Neural progenitor cell (in vitro differentiated cells): ENCODE data around the gene RBFOX2. TPM values are rescaled to one million over a fixed set of nuclear protein-coding genes. Genes with fewer than 3 reads are reported as not detected.

ENCODE experiments used
- DNase-seq: peaks from one replicate; pipeline ENCODE4 v3.0.0-alpha.2; 2016; ENCODE audit warnings: low spot score
- H2AFZ ChIP-seq: fragments of 200-600 bp; sonication (generic); replicated peaks from 2 replicates; pipeline ENCODE4 v1.6.1; 2016; ENCODE audit warnings: antibody characterized with exemption
- H3F3A ChIP-seq: fragments of 200-600 bp; sonication (generic); 2 replicates; pipeline ENCODE4 v1.6.1; 2016; ENCODE audit warnings: antibody characterized with exemption, low read depth
- H3K27ac ChIP-seq: fragments of 200-600 bp; sonication (generic); 2 replicates; pipeline ENCODE4 v1.5.1; 2016; ENCODE audit warnings: mild to moderate bottlenecking
- H3K27me3 ChIP-seq: fragments of 200-600 bp; sonication (generic); 2 replicates; pipeline ENCODE4 v1.6.1; 2016; ENCODE audit warnings: mild to moderate bottlenecking, moderate library complexity
- H3K36me3 ChIP-seq: fragments of 200-600 bp; sonication (generic); 2 replicates; pipeline ENCODE4 v1.5.1; 2016
- H3K4me1 ChIP-seq: fragments of 200-600 bp; sonication (generic); 2 replicates; pipeline ENCODE4 v1.6.1; 2016; ENCODE audit warnings: mixed run types
- H3K4me2 ChIP-seq: fragments of 200-600 bp; sonication (generic); 2 replicates; pipeline ENCODE4 v1.6.1; 2016
- H3K4me3 ChIP-seq: fragments of 200-600 bp; sonication (generic); 2 replicates; pipeline ENCODE4 v1.5.1; 2016
- H3K79me2 ChIP-seq: fragments of 200-600 bp; sonication (generic); 2 replicates; pipeline ENCODE4 v1.6.1; 2016; ENCODE audit warnings: low read depth
- H3K9ac ChIP-seq: fragments of 200-600 bp; sonication (generic); 2 replicates; pipeline ENCODE4 v1.6.1; 2016
- H3K9me3 ChIP-seq: fragments of 200-600 bp; sonication (generic); 2 replicates; pipeline ENCODE4 v1.5.1; 2016; ENCODE audit warnings: low read depth
- H4K20me1 ChIP-seq: fragments of 200-600 bp; sonication (generic); 2 replicates; pipeline ENCODE4 v1.6.1; 2016; ENCODE audit warnings: low read depth
- H3K27ac Mint-ChIP-seq: 3 replicates; pipeline ENCODE4 v1.8.0; 2021; ENCODE audit warnings: mixed read lengths
- H3K27me3 Mint-ChIP-seq: 2 replicates; pipeline ENCODE4 v1.8.0; 2022; ENCODE audit warnings: low read depth, mild to moderate bottlenecking, inconsistent platforms, moderate library complexity, mixed read lengths; ENCODE audit not compliant: insufficient read depth
- H3K36me3 Mint-ChIP-seq: 3 replicates; pipeline ENCODE4 v1.8.0; 2021; ENCODE audit warnings: mixed read lengths
- H3K4me1 Mint-ChIP-seq: 3 replicates; pipeline ENCODE4 v1.8.0; 2021; ENCODE audit warnings: mixed read lengths
- H3K4me3 Mint-ChIP-seq: 3 replicates; pipeline ENCODE4 v1.8.0; 2021; ENCODE audit warnings: mild to moderate bottlenecking, moderate library complexity, mixed read lengths
- H3K9me3 Mint-ChIP-seq: 3 replicates; pipeline ENCODE4 v1.8.0; 2020; ENCODE audit warnings: mixed read lengths
- CTCF ChIP-seq: fragments of 200-600 bp; sonication (generic); IDR thresholded peaks from 2 replicates; pipeline ENCODE4 v1.5.1; 2017; ENCODE audit warnings: antibody characterized with exemption, mild to moderate bottlenecking
- EZH2 ChIP-seq: fragments of 200-600 bp; sonication (generic); IDR thresholded peaks from 2 replicates; pipeline ENCODE4 v1.6.1; 2017; ENCODE audit warnings: antibody characterized with exemption, mild to moderate bottlenecking, moderate library complexity
- EZH2phosphoT487 ChIP-seq: fragments of 200-600 bp; sonication (generic); IDR thresholded peaks from 2 replicates; pipeline ENCODE4 v1.6.1; 2017; ENCODE audit warnings: antibody characterized with exemption
- total RNA-seq: library from RNA; depleted of rRNA; stranded (reverse); fragments of >200 nt; gene quantifications from 2 replicates; pipeline ENCODE4 v1.2.3, GENCODE V29; 2015; ENCODE audit warnings: low replicate concordance

The RBFOX2 gene
- total RNA-seq, 1 donor from 2014 or later, result 163 TPM

- Histone ChIP-seq H3K4me3 (peak overlapping the region; percentile 72), H3K4me2 (peak overlapping the region; percentile 98), H3K36me3 (no peaks in the 10 kb centered on the region), H3F3A (peaks cover 26% of the 10 kb centered on the region), H4K20me1 (peaks cover 43% of the 10 kb centered on the region), H3K27ac (peak overlapping the region; percentile 94), H3K9me3 (no peaks in the 10 kb centered on the region), H2AFZ (peak overlapping the region; percentile 70), H3K9ac (peak overlapping the region; percentile 58), H3K4me1 (peaks cover 24% of the 10 kb centered on the region), H3K79me2 (peaks cover 49% of the 10 kb centered on the region), H3K27me3 (no peaks in the 10 kb centered on the region)
- H3K36me3 Mint-ChIP-seq, result peaks cover 8% of the 10 kb centered on the region
- H3K27me3 Mint-ChIP-seq, result no peaks in the 10 kb centered on the region
- H3K4me3 Mint-ChIP-seq, result peak overlapping the region; percentile 96
- H3K9me3 Mint-ChIP-seq, result no peaks in the 10 kb centered on the region
- peak overlapping the region; percentile 92 for H3K27ac Mint-ChIP-seq
- peaks cover 37% of the 10 kb centered on the region for H3K4me1 Mint-ChIP-seq
- TF ChIP-seq EZH2 (no peak), CTCF (no peak), EZH2phosphoT487 (no peak)
- DNase-seq, result peak; percentile 94
Observed at GRCh38 chr22:36027935-36028645, 534 bp downstream of the RBFOX2 start.

- Mint-ChIP-seq H3K4me1 (peaks cover 41% of the 10 kb centered on the region), H3K9me3 (no peaks in the 10 kb centered on the region), H3K36me3 (peaks cover 8% of the 10 kb centered on the region), H3K27me3 (no peaks in the 10 kb centered on the region), H3K4me3 (peak overlapping the region; percentile 96), H3K27ac (peak overlapping the region; percentile 92)
- Histone ChIP-seq H4K20me1 (peaks cover 46% of the 10 kb centered on the region), H2AFZ (peak overlapping the region; percentile 70), H3K27ac (peak overlapping the region; percentile 94), H3K79me2 (peaks cover 54% of the 10 kb centered on the region), H3K4me2 (peak overlapping the region; percentile 98), H3K4me1 (peaks cover 27% of the 10 kb centered on the region), H3K27me3 (no peaks in the 10 kb centered on the region), H3K4me3 (peak overlapping the region; percentile 72), H3K9me3 (no peaks in the 10 kb centered on the region), H3K36me3 (no peaks in the 10 kb centered on the region), H3F3A (peaks cover 26% of the 10 kb centered on the region), H3K9ac (peak overlapping the region; percentile 58)
- no peak for TF ChIP-seq EZH2
- TF ChIP-seq EZH2phosphoT487, result no peak
- no peak for TF ChIP-seq CTCF
- peak; percentile 55 for DNase-seq
Observed at GRCh38 chr22:36027579-36027934, 1.1 kb downstream of the RBFOX2 start.

GRCh38 chr22:36026741-36027140 is 1.9 kb downstream of the RBFOX2 start:
- Histone ChIP-seq H3K79me2 (peaks cover 62% of the 10 kb centered on the region), H4K20me1 (peaks cover 54% of the 10 kb centered on the region), H3K9me3 (no peaks in the 10 kb centered on the region), H3K27ac (no peak overlapping the region), H2AFZ (no peak overlapping the region), H3K4me2 (peak overlapping the region; percentile 98), H3K27me3 (no peaks in the 10 kb centered on the region), H3K4me3 (peak overlapping the region; percentile 72), H3K4me1 (peaks cover 35% of the 10 kb centered on the region), H3K9ac (peak overlapping the region; percentile 58), H3F3A (peaks cover 26% of the 10 kb centered on the region), H3K36me3 (no peaks in the 10 kb centered on the region)
- H3K4me3 Mint-ChIP-seq, result peak overlapping the region; percentile 96
- peaks cover 11% of the 10 kb centered on the region for H3K36me3 Mint-ChIP-seq
- H3K27me3 Mint-ChIP-seq, result no peaks in the 10 kb centered on the region
- TF ChIP-seq CTCF, result no peak
- TF ChIP-seq EZH2phosphoT487, result no peak
- no peak for TF ChIP-seq EZH2
- H3K9me3 Mint-ChIP-seq, result peaks cover 2% of the 10 kb centered on the region
- no peak for DNase-seq
- H3K4me1 Mint-ChIP-seq, result peaks cover 49% of the 10 kb centered on the region
- peak overlapping the region; percentile 92 for H3K27ac Mint-ChIP-seq
